Measurements from ENCODE around the gene PCBP2.

GRCh38 chr12:53483225-53483978 lies 31.5 kb downstream of the PCBP2 start:
- TF ChIP-seq CTCF (conservative IDR thresholded peaks at IDR 0.05; ENCODE audit: low read length) (no peak), EZH2phosphoT487 (IDR thresholded peaks at IDR 0.05; ENCODE audit: borderline replicate concordance, low read depth, low read length) (no peak)

All from OCI-LY7 (cell line).